Kidney capillary endothelial cell (primary cell): ENCODE measurements around the gene CROT.
"Not testable (repeated sequence)": the region's sequence is repeated elsewhere in the genome, so short reads cannot be mapped to it uniquely, and the experiment has no call there.

ENCODE experiments used
- DNase-seq: peaks from one replicate; pipeline ENCODE4 v3.0.0-alpha.2; 2018; ENCODE audit warnings: low spot score

The CROT gene

DNA sequence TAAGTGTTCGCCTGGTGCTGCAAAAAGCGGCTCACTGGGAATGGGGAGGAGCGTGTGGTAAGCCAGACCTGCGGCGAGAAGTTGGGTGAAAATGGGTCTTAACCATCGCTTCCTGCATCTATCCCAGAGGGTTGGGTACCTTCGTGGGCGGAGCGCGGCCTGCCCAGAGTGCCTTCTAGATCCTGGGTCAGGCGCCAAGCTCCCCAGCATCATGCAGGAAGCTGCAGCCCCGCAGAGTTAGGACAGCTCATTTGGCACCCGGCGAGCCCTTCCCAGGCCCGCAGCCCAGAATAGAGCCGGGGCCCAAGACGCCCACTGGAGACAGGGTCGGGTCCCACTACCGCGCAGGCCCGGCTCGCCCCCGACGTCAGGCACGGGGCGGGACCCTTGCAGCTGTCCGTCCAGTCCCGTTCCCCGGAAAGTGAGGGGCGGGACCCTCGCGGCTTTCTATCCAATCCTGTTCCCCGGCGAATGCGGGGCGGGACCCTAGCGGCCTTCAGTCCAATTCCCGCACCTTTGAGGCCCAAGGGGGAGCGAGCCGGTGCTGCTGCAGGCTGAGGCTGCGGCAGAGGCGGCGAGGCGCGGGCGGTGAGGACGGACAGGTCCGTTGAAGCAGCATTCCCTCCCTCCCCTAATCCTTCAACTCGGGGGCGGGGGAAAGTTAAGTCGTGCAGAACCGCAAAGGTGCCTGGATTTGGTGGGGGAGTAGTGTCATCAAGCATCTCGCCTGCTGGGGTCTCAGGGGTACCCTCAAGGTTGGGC, at the start of gene CROT:
Gene CROT (plus strand): TSS at position 499 of the 762 bp plus-strand sequence. CDS start 3,405 bp downstream, outside the sequence.
- DNase-seq, result peak; percentile 92

DNA sequence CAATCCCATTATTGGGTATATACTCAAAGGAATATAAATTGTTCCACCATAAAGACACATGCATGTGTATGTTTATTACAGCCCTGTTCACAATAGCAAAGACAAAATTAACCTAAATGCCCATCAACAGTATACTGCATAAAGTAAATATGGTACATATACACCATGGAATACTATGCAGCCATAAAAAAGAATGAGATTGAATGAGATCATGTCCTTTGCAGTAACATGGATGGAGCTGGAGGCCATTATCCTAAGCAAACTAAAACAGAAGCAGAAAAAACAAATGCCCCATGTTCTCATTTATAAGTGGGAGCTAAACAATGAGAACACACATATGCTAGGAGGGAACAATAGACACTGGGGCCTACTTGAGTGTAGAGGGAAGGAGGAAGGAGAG, 44.7 kb upstream of the CROT start:
- DNase-seq, result no peak

- DNase-seq, result no peak
Observed at GRCh38 chr7:87310790-87311419, 34.6 kb upstream of the CROT start.

- peak; percentile 75 for DNase-seq
Observed at GRCh38 chr7:87312215-87312865, 33.1 kb upstream of the CROT start.

- no peak for DNase-seq
Observed at GRCh38 chr7:87316097-87316700, 29.3 kb upstream of the CROT start.

DNA sequence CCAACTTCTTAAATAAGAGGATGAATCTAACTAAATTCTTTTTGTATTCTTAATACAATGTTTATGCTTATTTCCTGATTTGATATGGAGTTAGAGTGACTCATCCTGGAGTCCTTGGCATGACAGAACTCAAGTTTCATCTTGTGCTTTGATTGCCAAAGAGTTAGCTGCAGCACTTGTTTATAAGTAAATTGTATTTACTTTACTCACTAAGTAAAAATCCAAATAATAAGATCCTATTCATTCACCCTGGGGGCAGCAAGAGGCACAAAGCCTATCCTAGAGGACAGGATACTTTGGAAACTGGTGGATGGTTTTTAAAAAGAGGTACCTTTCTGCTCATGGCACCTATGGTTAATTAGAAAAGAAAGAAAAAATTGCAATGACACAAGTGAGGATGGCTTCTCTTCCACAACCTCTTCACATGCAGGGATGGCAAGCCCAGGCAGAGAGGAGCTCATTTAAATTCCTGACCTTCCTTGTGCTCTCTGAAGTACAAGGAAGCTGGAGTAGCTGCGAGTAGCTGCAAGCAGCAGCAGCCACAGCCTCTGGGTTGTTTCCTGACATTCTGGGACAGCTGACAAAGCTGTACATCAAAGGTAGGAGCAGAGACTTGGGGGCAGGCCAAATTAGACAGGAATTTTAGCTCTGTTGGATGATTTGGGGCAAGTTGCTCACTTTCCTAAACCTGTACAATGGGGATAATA, 28.5 kb upstream of the CROT start:
- peak; percentile 16 for DNase-seq

GRCh38 chr7:87317691-87318245, 27.7 kb upstream of the CROT start:
- DNase-seq, result no peak

DNA sequence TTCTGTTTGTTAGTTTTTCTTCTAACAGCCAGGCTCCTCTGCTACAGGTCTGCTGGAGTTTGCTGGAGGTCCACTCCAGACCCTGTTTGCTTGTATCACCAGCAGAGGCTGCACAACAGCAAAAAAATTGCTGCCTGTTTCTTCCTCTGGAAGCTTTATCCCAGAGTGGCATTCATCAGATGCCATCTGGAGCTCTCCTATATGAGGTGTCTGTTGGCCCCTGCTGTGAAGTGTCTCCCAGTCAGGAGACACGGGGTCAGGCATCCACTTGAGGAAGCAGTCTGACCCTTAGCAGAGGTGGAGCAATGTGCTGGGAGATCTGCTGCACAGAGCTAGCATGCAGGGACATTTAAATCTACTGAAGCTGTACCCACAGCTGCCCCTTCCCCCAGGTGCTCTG, 26.7 kb upstream of the CROT start:
- no peak for DNase-seq

GRCh38 chr7:87319154-87319581, 26.3 kb upstream of the CROT start:
- not testable (repeated sequence) for DNase-seq

- DNase-seq, result no peak
Observed at GRCh38 chr7:87322912-87323311, 22.6 kb upstream of the CROT start.

- DNase-seq, result no peak
Observed at GRCh38 chr7:87325576-87326370, 19.7 kb upstream of the CROT start.

DNA sequence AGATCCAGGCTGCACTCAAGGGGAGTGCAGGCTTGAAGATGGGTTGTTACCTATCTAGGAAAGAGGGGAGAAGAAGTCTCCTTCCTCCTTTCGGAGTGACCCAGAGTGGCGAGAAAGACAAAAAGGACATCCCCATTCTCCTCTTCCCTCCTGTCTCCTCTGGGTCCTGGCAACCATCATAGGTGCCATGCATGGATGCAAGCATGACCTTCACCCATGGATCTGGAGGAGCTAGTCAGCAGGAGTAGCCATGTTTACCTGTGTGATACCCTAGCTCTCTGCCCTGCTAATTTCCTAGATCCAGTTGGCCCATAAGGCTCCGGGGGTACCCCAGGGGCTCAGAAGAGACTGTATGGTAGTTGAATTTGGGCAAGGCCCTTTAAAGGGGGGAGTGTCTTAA, 17.2 kb upstream of the CROT start:
- no peak for DNase-seq

GRCh38 chr7:87330316-87330715, 15.1 kb upstream of the CROT start:
- DNase-seq, result no peak

DNA sequence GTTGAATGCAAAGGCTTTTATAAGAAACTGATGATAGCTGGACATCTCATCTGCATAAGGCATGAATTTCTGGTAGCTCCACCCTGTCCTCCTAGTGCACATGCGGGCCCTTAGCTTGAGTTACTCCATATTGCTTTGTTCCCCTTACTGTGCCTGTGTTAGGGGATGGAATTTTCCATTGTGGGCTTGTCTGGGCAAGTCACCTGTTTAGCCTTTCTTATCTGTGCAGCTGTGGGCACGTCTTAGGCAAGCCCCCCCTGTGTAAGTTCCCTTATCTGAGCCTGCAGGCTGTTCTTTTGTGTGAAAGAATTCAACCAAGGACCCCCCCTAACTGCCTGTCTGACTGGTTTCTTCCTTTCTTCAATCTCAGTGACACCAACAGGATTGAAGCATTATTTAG, 14.5 kb upstream of the CROT start:
- DNase-seq, result no peak

DNA sequence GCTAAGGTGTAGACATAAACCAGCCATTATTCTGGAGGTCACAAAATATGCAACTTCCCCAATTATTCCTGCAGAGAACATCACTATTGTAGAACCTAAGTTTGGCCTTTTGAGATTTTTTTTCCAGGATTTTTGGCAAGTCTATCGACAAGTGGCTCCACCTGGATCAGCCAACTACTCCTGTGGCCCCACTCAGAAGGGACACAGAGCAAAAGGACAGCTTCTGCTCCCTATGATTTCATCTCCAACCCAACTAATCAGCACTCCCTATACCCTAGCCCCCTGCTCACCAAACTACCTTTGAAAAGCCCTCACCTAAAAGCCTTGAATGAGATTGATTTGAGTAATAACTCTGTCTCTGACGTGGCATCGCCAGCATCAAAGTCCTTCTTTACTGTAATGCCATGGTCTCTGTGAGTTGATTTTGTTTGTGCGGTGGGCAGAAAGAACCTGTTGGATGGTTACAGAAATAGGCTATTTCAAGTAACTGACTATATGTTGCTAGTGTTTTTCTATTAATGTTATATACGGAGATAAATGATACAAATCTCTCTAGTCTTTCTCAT, 13.7 kb upstream of the CROT start:
- no peak for DNase-seq

- DNase-seq, result no peak
Observed at GRCh38 chr7:87332321-87332720, 13.1 kb upstream of the CROT start.

GRCh38 chr7:87336136-87336535, 9.3 kb upstream of the CROT start:
- no peak for DNase-seq

GRCh38 chr7:87337331-87337730, 8.1 kb upstream of the CROT start:
- no peak for DNase-seq

GRCh38 chr7:87339373-87339897, 6.0 kb upstream of the CROT start:
- DNase-seq, result no peak

DNA sequence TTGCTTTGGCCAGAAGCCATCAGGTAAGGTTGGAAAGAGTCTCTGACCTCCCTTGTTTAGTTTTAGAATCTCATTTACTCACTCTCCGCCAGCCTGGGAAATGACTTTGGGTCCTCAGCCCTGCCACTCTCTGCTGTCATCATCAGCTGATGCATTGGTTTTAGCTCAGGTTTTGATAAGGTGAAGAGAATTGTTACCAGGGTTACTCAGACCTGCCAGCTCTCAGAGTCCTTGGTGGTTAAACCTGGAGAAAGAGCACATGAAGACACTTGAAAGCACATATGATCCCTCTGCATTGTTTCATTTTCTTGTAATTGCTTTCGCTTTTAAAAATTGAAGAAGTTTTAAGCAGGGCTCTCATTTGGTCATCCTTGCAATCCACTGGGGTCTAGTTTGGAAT, 4.0 kb upstream of the CROT start:
- no peak for DNase-seq
